HG03060 (cell line): Measurements from ENCODE around the gene CD109.
A peak's percentile ranks its signal among the peaks of the same experiment; 100 is the strongest.
"Not testable (repeated sequence)": the region's sequence is repeated elsewhere in the genome, so short reads cannot be mapped to it uniquely, and the experiment has no call there.

Experiments
- ATAC-seq: cut with Tn5 transposase; IDR thresholded peaks from one replicate; pipeline ENCODE4 v1.9.1; 2021; ENCODE audit warnings: low read depth, moderate number of reproducible peaks; ENCODE audit not compliant: unreplicated experiment

CD109 gene

DNA sequence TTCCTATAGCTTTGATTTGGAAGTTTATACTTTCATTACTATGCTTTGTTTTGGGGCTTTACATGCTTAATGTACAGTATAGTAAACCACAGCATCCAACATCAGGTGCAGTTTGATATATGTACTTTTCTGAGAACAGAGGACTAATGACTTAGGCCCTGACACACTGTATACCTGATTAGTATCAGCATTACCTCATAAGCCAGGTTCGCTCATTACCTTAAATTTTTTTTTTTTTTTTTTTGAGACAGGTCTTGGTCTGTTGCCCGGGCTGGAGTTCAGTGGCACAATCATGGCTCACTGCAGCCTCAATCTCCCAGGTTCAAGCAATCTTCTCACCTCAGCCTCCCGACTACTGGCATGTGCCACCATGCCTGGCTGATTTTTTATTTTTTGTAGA, 28.4 kb downstream of the CD109 start:
- ATAC-seq = no peak

DNA sequence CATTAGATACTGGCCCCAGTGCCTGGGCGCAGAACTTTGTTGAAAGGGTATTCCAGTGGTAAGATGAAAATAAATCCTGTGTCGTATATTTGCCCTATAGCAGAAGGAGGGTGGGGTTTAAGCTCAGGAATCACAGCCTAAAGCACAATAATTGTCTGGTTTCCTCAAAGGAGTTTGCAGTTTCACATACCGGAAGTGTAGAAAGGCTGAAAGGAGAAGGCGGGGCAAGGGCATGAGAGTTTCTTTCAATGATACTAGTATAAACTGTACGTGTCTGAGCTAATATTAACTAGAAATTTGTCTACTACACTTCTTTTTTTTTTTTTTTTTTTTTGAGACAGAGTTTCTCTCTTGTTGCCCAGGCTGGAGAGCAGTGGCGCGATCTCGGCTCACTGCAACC, 29.2 kb downstream of the CD109 start:
- ATAC-seq = not testable (repeated sequence)

DNA sequence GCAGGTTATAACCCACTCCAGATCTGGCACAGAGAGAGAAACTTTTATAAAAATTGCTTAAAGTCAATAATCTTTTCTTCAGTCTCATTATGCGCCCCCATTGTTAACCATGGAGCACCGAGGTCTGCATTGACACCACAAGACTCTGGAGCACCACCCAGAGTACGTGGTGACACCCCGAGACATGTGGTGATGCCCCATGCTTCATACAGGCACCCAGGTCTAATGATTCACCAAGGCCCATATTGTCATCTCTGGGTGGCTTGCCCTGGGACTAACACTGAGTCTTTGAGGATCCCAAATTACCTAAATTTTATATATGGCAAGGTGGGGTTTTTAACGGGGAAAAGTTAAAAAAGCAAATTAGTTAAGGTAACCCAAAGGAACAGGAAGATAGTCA, 31.1 kb downstream of the CD109 start:
- no peak for ATAC-seq

GRCh38 chr6:73728548-73729205, 32.7 kb downstream of the CD109 start:
- ATAC-seq = peak; percentile 65

DNA sequence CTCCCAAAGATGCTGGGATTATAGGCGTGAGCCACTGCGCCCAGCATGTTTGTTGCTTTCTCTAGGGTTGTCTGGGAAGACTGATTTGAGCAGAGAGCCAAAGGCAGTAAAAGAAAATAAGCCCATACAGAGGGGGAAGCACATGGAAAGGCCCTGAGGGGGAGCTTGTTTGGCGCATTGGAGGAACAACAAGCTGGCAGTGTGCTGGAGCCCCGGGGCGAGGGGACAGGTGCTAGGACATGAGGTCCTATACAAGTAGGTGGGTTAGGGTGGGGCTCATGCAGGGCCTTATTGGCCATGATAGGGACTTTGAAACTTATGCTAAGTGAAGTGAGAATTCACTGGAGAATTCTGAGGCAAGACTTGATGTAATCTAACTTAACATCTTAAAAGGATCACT, 35.3 kb downstream of the CD109 start:
- ATAC-seq = no peak

DNA sequence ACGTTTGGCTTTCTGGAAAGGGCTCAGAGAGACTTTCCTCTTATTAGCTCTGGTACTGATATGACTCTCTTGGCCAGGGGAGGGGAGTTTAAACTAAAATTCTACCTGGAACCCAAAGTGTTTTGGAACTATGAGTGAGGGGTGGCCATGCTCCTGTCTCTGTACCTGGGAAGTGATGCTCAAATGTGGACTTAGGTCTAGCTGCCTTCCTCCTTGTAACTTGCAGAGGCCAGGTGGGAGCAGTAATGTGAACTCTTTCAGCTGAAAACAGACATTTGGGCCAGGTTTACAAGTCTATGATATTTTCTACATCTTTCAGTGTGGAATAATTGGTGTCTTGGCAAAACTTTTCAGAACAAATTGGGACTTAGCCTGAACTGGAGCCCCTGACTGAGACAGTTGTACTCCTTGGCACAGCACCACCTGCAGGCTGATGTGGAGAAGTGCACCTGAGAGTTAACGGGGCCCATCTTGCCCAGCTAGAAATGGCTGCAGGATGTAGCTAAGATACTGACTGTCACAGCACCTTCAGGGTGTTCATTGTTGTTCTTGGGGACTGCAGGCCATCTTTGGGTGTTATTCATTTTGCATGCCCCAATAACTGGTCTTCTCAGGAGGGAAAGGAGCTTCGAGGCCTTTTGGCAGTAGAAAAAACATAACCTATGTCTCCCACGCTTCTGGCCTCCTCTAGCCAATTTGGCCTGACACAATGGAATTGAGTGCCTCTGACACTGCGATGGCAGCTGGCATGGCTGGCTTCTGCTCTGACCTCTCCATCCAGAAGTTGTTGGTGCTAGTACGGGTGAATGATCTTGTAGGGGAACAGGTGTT, 37.1 kb downstream of the CD109 start:
- ATAC-seq = peak; percentile 44

DNA sequence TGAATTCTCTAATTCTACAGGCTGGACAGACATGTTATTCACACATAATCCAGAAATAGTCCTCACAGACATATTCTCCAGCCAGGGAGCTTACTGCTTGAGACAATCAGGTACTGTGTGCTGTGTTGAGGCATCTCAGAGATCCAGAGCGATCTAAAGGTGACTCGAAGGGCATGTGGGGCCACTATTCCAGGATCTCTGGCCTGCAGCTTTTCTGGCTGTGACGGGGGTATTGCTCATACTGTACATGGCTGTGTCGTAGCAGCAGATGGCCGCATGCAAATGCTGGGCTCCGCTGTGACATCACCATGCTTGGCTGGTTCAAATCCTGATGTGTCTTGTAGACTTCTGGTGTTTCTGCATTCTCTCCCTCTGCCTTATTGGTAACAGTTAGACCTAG, 37.8 kb downstream of the CD109 start:
- ATAC-seq = no peak

DNA sequence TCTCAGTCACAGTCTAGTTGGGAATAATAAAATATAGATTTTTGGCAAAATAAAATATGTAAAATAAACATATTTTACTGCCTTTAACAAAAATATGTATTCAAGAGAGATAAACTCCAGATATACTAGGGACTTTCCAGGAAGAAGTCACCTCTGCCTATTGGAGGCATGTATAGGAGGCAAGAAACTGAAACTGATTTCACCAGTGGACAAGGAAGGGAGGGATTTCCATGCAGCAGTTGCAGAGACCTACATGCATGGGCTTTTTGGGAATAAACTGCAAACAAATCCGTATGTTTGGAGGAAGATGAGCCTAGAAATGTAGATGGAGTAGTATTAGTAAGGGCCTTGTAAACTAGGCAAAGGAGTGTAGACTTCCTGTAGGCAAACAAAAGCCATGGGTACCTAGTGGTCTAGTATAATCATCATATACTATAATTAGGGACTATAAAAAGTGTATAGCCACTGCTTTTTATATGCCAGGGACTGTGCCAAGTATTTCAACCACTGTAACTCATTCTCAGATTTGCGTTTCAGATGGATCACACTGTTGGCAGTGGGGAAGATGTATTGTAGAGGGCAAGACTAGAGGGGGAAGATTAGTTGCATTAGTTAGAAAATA, 38.9 kb downstream of the CD109 start:
- ATAC-seq = no peak

- ATAC-seq = no peak
Observed at GRCh38 chr6:73738367-73739028, 42.5 kb downstream of the CD109 start.

DNA sequence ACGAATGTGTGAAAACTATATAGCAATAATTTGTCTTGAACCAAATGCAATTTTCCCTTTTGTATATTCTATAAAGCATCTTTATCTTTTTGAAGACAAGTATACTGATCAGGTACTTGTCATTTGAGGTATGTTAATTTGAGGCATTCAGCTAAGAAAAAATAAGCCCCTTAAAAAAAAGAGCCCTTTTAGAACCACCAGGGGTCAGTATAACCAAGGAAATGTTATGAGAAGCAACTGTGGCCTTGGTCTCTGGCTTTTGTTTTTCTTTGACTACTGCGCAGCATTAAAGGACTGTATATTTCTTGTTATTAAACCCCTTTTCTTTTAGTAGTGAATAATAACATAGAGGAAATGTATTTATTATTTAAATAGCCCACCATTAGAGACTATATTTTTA, 43.1 kb downstream of the CD109 start:
- ATAC-seq = no peak

DNA sequence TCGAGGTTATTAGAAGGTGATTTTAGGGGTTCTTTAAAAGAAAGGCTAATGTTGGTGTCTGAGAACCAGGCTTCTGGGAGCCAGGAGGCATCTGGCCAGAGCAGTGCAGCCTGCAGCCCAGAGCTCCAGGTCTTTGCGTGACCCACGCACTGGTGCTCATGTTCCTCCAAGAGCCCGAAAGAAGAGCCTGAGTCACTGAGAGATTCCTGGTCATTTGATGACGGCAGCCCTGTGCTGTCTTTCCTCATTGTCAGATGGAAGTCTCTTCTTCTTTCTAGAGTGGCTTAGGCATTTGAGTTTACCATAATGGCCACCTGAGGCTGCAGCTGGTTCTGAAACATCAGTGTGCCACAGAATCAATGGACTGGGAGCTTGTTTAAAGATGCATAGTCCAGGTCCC, 46.4 kb downstream of the CD109 start:
- no peak for ATAC-seq

- no peak for ATAC-seq
Observed at GRCh38 chr6:73743081-73743480, 47.1 kb downstream of the CD109 start.

GRCh38 chr6:73743556-73743955, 47.6 kb downstream of the CD109 start:
- no peak for ATAC-seq

- ATAC-seq = no peak
Observed at GRCh38 chr6:73746787-73747186, 50.8 kb downstream of the CD109 start.

- peak; percentile 98 for ATAC-seq
Observed at GRCh38 chr6:73747289-73747688, 51.3 kb downstream of the CD109 start.

GRCh38 chr6:73752943-73753342, 56.9 kb downstream of the CD109 start:
- ATAC-seq = no peak

DNA sequence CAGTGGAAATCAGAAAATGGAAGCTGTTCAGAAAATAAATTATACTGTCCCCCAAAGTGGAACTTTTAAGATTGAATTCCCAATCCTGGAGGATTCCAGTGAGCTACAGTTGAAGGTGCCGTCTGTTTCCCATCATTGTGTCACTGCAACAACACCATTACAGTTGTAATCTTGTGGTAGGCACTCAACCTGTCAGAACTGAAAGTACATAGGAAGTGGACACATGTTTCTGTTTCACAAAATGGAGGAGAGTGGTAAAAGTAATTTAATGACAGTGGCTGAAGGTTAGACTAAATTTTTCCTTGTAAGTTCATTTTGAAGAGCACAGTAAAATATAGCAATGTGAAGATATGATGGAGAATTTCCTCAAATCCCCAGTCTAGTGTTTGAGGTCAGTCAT, 70.0 kb downstream of the CD109 start:
- ATAC-seq = no peak

- ATAC-seq = no peak
Observed at GRCh38 chr6:73768558-73768957, 72.6 kb downstream of the CD109 start.

- ATAC-seq = no peak
Observed at GRCh38 chr6:73769976-73770375, 74.0 kb downstream of the CD109 start.

- ATAC-seq = peak; percentile 47
Observed at GRCh38 chr6:73774311-73774774, 78.3 kb downstream of the CD109 start.

DNA sequence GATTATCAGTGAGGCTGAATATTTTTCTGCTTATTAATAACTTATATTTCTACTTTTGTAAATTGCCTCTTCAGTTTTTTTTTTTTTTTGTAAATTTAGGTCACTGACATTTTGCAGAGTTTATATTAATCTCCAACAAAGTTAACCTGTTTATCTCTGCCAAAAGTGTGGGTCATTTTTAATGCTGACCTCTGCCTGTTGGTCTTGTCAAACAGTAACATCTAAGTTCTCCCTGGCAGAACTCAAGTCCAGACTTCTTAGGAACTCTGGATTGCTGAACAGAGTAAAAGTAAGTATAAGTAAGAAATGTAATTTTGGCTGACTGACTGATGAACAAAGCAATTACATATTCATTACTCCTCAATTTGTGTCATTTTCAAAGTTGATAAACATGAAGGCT, 83.9 kb downstream of the CD109 start:
- no peak for ATAC-seq
